Ectodermal cell (in vitro differentiated cells): ENCODE measurements around the gene OTOF.

Experiments
- H3K27ac ChIP-seq: 2 replicates; pipeline ENCODE4 v1.7.0; 2013; ENCODE audit warnings: mild to moderate bottlenecking, low read depth, low read length; ENCODE audit not compliant: insufficient read depth, poor library complexity, severe bottlenecking
- H3K27me3 ChIP-seq: 2 replicates; pipeline ENCODE4 v1.7.0; 2013; ENCODE audit warnings: mild to moderate bottlenecking, low read length; ENCODE audit not compliant: insufficient read depth, control insufficient read depth, poor library complexity, severe bottlenecking
- H3K36me3 ChIP-seq: one replicate; pipeline ENCODE4 v1.7.0; 2013; ENCODE audit warnings: low read length; ENCODE audit not compliant: control insufficient read depth, insufficient read depth
- H3K4me1 ChIP-seq: one replicate; pipeline ENCODE4 v1.7.0; 2013; ENCODE audit warnings: low read length; ENCODE audit not compliant: control insufficient read depth, insufficient read depth
- H3K4me3 ChIP-seq: 2 replicates; pipeline ENCODE4 v1.7.0; 2013; ENCODE audit warnings: low read depth, low read length, control low read depth; ENCODE audit not compliant: insufficient read depth
- H3K9me3 ChIP-seq: 2 replicates; pipeline ENCODE4 v1.7.0; 2013; ENCODE audit warnings: mild to moderate bottlenecking, low read length, moderate library complexity; ENCODE audit not compliant: control insufficient read depth
- WGBS, 2 experiments: methylation state at CpG; one replicate each; pipeline ENCODE4 v1.1.7; 2013; ENCODE audit warnings: missing lambda C conversion rate in 2 of 2; 5-methylcytosine and 5-hydroxymethylcytosine counted together

Gene OTOF

DNA sequence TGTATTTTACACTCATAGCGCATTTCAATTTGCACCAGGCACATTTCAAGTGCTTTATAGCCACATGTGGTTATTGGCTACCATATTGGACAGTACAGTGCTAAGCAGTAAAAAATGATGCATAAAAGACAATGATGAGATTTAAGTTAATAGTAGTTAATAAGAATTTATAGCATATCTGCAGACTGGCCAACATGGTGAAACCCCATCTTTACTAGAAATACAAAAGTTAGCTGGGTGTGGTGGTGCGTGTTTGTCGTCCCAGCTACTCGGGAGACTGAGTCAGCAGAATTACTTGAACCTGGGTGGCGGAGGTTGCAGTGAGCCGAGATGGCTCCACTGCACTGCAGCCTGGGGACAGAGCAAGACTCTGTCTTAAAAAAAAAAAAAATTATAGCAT lies 66.5 kb downstream of the OTOF start:
- Histone ChIP-seq H3K27me3 (no peaks in the 10 kb centered on the region), H3K36me3 (no peaks in the 10 kb centered on the region), H3K27ac (no peak overlapping the region), H3K4me3 (no peak overlapping the region), H3K9me3 (no peaks in the 10 kb centered on the region), H3K4me1 (no peaks in the 10 kb centered on the region)
- WGBS, 2 experiments, result 95 to 97% methylated on average over 6 of the region's 6 CpGs

DNA sequence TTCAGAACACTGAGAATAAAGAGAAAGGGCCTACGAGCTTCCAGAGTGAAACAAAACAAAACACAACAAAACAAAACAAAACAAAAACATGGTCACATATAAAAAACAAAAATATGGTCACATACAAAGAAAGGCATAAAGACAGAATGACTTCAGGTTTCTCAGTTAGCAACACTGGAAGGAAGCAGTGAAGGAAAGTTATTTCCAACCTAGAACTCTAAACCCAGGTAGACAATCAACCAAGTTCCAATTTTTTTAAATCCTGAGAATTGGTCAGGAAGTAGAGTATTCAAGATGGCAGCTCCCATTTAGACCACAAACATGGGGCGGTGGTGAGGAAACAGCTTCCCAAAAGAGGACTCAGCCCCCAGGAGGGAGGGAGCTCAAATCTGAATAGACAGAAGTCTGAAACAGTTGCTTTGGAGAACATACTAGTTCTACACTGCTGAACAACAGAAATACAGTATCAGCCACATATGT lies 67.1 kb downstream of the OTOF start:
- no peak overlapping the region for H3K4me3 ChIP-seq
- H3K27ac ChIP-seq, result no peak overlapping the region
- 87 to 100% methylated on average over 2 of the region's 2 CpGs for WGBS, 2 experiments
- H3K36me3 ChIP-seq, result no peaks in the 10 kb centered on the region
- no peaks in the 10 kb centered on the region for H3K9me3 ChIP-seq
- no peaks in the 10 kb centered on the region for H3K27me3 ChIP-seq
- H3K4me1 ChIP-seq, result no peaks in the 10 kb centered on the region

DNA sequence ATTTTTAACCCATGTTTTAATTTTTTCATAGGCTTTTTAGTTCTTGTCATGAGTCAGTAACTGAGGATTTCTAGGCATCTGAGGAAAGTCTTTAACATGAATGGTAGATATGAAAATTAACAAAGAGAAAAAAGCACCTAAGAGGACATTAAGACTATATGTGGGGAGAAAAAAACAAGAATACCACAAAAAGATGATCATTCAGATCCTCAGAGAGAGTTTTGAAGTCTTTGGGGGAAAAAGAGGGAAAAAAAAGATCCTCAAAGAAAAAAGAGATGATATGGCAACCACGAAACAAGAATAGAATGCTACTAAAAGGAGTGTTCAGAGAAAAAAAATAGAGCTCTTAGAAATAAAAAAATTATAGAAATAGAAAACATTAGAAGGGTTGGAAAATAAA lies 68.1 kb downstream of the OTOF start:
- WGBS, 2 experiments, result 100% methylated on average over 1 of the region's 1 CpG
- H3K9me3 ChIP-seq, result no peaks in the 10 kb centered on the region
- no peaks in the 10 kb centered on the region for H3K27me3 ChIP-seq
- H3K27ac ChIP-seq, result no peak overlapping the region
- no peak overlapping the region for H3K4me3 ChIP-seq
- H3K36me3 ChIP-seq, result no peaks in the 10 kb centered on the region
- no peaks in the 10 kb centered on the region for H3K4me1 ChIP-seq

DNA sequence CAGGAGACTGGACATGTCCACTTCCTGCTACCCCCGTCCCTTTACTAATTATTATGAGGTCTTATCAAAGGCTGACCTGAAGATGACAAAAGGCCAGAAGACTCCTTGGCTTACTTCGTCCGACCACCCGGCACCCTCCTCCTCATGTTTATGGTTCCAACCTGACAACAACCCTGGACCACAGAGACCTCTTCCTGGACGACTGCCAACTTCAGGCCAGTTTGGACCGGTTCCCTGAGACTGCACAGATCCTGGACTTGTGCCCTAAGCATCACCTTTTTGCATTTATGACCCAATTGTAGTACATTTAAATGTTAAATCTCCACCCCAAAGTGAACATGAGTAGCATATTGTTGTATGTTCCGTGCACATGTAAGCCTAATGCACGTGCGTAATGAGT lies 70.4 kb downstream of the OTOF start:
- no peak overlapping the region for H3K4me3 ChIP-seq
- 92 to 94% methylated on average over 9 of the region's 9 CpGs for WGBS, 2 experiments
- H3K36me3 ChIP-seq, result no peaks in the 10 kb centered on the region
- H3K4me1 ChIP-seq, result peaks cover 4% of the 10 kb centered on the region
- no peaks in the 10 kb centered on the region for H3K27me3 ChIP-seq
- H3K9me3 ChIP-seq, result no peaks in the 10 kb centered on the region
- no peak overlapping the region for H3K27ac ChIP-seq
